ENCODE measurements around the gene MARK3. TPM values are rescaled to one million over a fixed set of nuclear protein-coding genes. Genes with fewer than 3 reads are reported as not detected.
A peak's percentile ranks its signal among the peaks of the same experiment; 100 is the strongest.

Gene MARK3
- total and polyA plus RNA-seq, 2 of the 4 experiments (the other 2 are of a cell fraction) = 78.5 to 80.5 TPM

- CTCF ChIA-PET = interaction anchor here (1.2 kb wide), 1 partner anchor 53 kb away, joined by 3 read pairs; no protein-coding TSS in a partner anchor
- no peaks in the 10 kb centered on the region for H3K9me3 ChIP-seq (ENCODE audit: control insufficient read depth, insufficient read depth, low read length)
- peaks cover 66% of the 10 kb centered on the region for H4K20me1 ChIP-seq (ENCODE audit: insufficient read depth, low read length)
- H3K23ac ChIP-seq (ENCODE audit: low read depth, low read length) = no peak overlapping the region
- H2AFZ ChIP-seq (replicated peaks; ENCODE audit: low read length, poor library complexity) = no peak overlapping the region
- H3K27me3 ChIP-seq (ENCODE audit: control insufficient read depth, insufficient read depth, low read length) = no peaks in the 10 kb centered on the region
- TF ChIP-seq POLR2A (IDR thresholded peaks at IDR 0.05; ENCODE audit: low read depth, low read length) = 0 out of 2 replicates have a peak, but pooled peaks have one; percentile 26
- TF ChIP-seq ELK1 (IDR thresholded peaks at IDR 0.05; ENCODE audit: borderline replicate concordance, low read depth, low read length) = no peak
- TF ChIP-seq CEBPB (IDR thresholded peaks at IDR 0.05; ENCODE audit: low read depth, low read length) = peak; percentile 8; the same call in 1 of the 2 replicates
- TF ChIP-seq FOS (IDR thresholded peaks at IDR 0.05; ENCODE audit: low read depth, low read length) = no peak
- TF ChIP-seq CTCF (conservative IDR thresholded peaks at IDR 0.05; ENCODE audit: low read depth, low read length) = no peak
- no peak for TF ChIP-seq CHD1 (IDR thresholded peaks at IDR 0.05; ENCODE audit: low read depth, low read length)
- TF ChIP-seq RAD21 (IDR thresholded peaks at IDR 0.05; ENCODE audit: low read length) = no peak
- H3K4ac ChIP-seq (ENCODE audit: low read depth, low read length) = no peak overlapping the region
- H3K4me1 ChIP-seq (ENCODE audit: control insufficient read depth, insufficient read depth, low read length) = no peaks in the 10 kb centered on the region
- no peak overlapping the region for H3K9ac ChIP-seq (ENCODE audit: low read depth, low read length)
- intact Hi-C loops (cut with micrococcal nuclease) (no loop called here), dilution Hi-C loops (cut with HindIII; ENCODE audit: low sequenced_read_pairs, unreplicated experiment) (no loop called here), in situ Hi-C loops (cut with MboI; ENCODE audit: low sequenced_read_pairs) (no loop called here)
- H3K18ac ChIP-seq (ENCODE audit: low read depth, low read length) = no peak overlapping the region
- H2AK5ac ChIP-seq (ENCODE audit: low read depth, low read length) = no peak overlapping the region
- BruUV-seq (replicated peaks) = no TSS peak
- H3K79me1 ChIP-seq (ENCODE audit: low read depth in 1 of 2, low read length in 2 of 2) = peaks cover 44 to 72% of the 10 kb centered on the region in 2 experiments
- no peak overlapping the region for H3K56ac ChIP-seq (ENCODE audit: extremely low read depth, insufficient read depth, low read length)
- no peak for ATAC-seq (ENCODE audit: low read depth)
- H3K36me3 ChIP-seq (ENCODE audit: control insufficient read depth, insufficient read depth, low read length) = peaks cover 81% of the 10 kb centered on the region
- no peak overlapping the region for H4K5ac ChIP-seq (ENCODE audit: low read depth, low read length)
- H2BK120ac ChIP-seq (ENCODE audit: low read depth, low read length) = no peak overlapping the region
- H3K9me1 ChIP-seq (ENCODE audit: insufficient read depth, low read length) = peaks cover 10% of the 10 kb centered on the region
- H2AK9ac ChIP-seq (replicated peaks; ENCODE audit: low read depth, low read length, poor library complexity) = no peak overlapping the region
- H4K8ac ChIP-seq (ENCODE audit: low read depth in 2 of 2, low read length in 2 of 2) = no peak overlapping the region
- no peak for DNase-seq
- no peak overlapping the region for H3K14ac ChIP-seq (replicated peaks; ENCODE audit: low read depth, low read length)
- H3K4me2 ChIP-seq (ENCODE audit: low read depth, low read length) = no peak overlapping the region
- POLR2A ChIA-PET (ENCODE audit: unreplicated experiment) = interaction anchor here (0.6 kb wide), 1 partner anchor 9 kb away, joined by 10 read pairs; no protein-coding TSS in a partner anchor
- no peak overlapping the region for H4K91ac ChIP-seq (ENCODE audit: insufficient read depth, low read depth, low read length)
- no peak overlapping the region for H2BK15ac ChIP-seq (ENCODE audit: low read depth, low read length)
- H3K27ac ChIP-seq (ENCODE audit: insufficient read depth, low read length) = no peak overlapping the region
- no peak overlapping the region for H2BK5ac ChIP-seq (ENCODE audit: low read depth, low read length, poor library complexity, severe bottlenecking)
- no peak overlapping the region for H2BK20ac ChIP-seq (ENCODE audit: low read depth, low read length)
- H3K4me3 ChIP-seq (ENCODE audit: insufficient read depth, low read depth, low read length) = no peak overlapping the region
- no CpG with 5 or more reads among the region's 6 CpGs for WGBS, 2 experiments (ENCODE audit: extremely low coverage in 2 of 2, insufficient read length in 1 of 2)
Measured at GRCh38 chr14:103340480-103341212, 44.6 kb upstream of the MARK3 start.

Data from IMR-90 (cell line).